Measurements from ENCODE around the gene PEG3. TPM values are rescaled to one million over a fixed set of nuclear protein-coding genes. Genes with fewer than 3 reads are reported as not detected.
"Not testable (repeated sequence)": the region's sequence is repeated elsewhere in the genome, so short reads cannot be mapped to it uniquely, and the experiment has no call there.

Gene PEG3
- total and polyA plus RNA-seq, 4 donors, result 2.2 to 188 (median 7.7) TPM

GRCh38 chr19:56862741-56863140 lies 22.2 kb upstream of the PEG3 start:
- Histone ChIP-seq H3K4me1 (ENCODE audit: control insufficient read depth in 4 of 4, insufficient read depth in 4 of 4, low read length in 3 of 4) (no peaks in the 10 kb centered on the region), H3K27me3 (ENCODE audit: control insufficient read depth in 4 of 4, insufficient read depth in 4 of 4, low read length in 3 of 4) (no peaks in the 10 kb centered on the region), H3K27ac (ENCODE audit: low read depth in 1 of 2, low read length in 2 of 2) (no peak overlapping the region), H3K36me3 (ENCODE audit: control insufficient read depth in 4 of 4, insufficient read depth in 3 of 4, low read depth in 1 of 4, low read length in 3 of 4) (no peaks in the 10 kb centered on the region), H3K4me3 (ENCODE audit: low read depth in 1 of 3, low read length in 3 of 3) (no peak overlapping the region), H3K9me3 (ENCODE audit: control insufficient read depth in 4 of 4, low read length in 3 of 4) (peaks cover 0 to 18% (median 9%) of the 10 kb centered on the region in 4 donors), H3K9ac (ENCODE audit: low read depth in 1 of 2, low read length in 2 of 2) (no peak overlapping the region)
- 98% methylated on average over 4 of the region's 4 CpGs for WGBS
- no peak for DNase-seq (ENCODE audit: low spot score)
- TF ChIP-seq REST (IDR thresholded peaks at IDR 0.05) (no peak), CTCF (IDR thresholded peaks at IDR 0.05; ENCODE audit: low read depth, low read length, missing input control) (no peak), TAF1 (conservative IDR thresholded peaks at IDR 0.05) (no peak), NR2F2 (IDR thresholded peaks at IDR 0.05) (no peak), EGR1 (IDR thresholded peaks at IDR 0.05; ENCODE audit: low read depth in 2 of 2) (no peak), RAD21 (IDR thresholded peaks at IDR 0.05) (no peak), MAX (IDR thresholded peaks at IDR 0.05) (no peak)

- peaks cover 0 to 18% (median 9%) of the 10 kb centered on the region in 4 donors for H3K9me3 ChIP-seq (ENCODE audit: control insufficient read depth in 4 of 4, low read length in 3 of 4)
- H3K4me1 ChIP-seq (ENCODE audit: control insufficient read depth in 4 of 4, insufficient read depth in 4 of 4, low read length in 3 of 4); H3K27me3 ChIP-seq (ENCODE audit: control insufficient read depth in 4 of 4, insufficient read depth in 4 of 4, low read length in 3 of 4); H3K4me3 ChIP-seq (ENCODE audit: low read depth in 1 of 3, low read length in 3 of 3); H3K27ac ChIP-seq (ENCODE audit: low read depth in 1 of 2, low read length in 2 of 2); H3K9ac ChIP-seq (ENCODE audit: low read depth in 1 of 2, low read length in 2 of 2); H3K36me3 ChIP-seq (ENCODE audit: control insufficient read depth in 4 of 4, insufficient read depth in 3 of 4, low read depth in 1 of 4, low read length in 3 of 4); DNase-seq (ENCODE audit: low spot score): not testable (repeated sequence)
- WGBS, result 74% methylated on average over 10 of the region's 10 CpGs
These were observed 19.9 kb upstream of the PEG3 start for GRCh38 chr19:56860409-56860808.

GRCh38 chr19:56858026-56858425 lies 17.5 kb upstream of the PEG3 start:
- H3K9me3 ChIP-seq (ENCODE audit: control insufficient read depth in 4 of 4, low read length in 3 of 4), result peaks cover 0 to 2% (median 2%) of the 10 kb centered on the region in 4 donors
- no peak overlapping the region for H3K9ac ChIP-seq (ENCODE audit: low read depth in 1 of 2, low read length in 2 of 2)
- no peaks in the 10 kb centered on the region for H3K36me3 ChIP-seq (ENCODE audit: control insufficient read depth in 4 of 4, insufficient read depth in 3 of 4, low read depth in 1 of 4, low read length in 3 of 4)
- 92% methylated on average over 4 of the region's 4 CpGs for WGBS
- H3K27ac ChIP-seq (ENCODE audit: low read depth in 1 of 2, low read length in 2 of 2), result no peak overlapping the region
- no peaks in the 10 kb centered on the region for H3K4me1 ChIP-seq (ENCODE audit: control insufficient read depth in 4 of 4, insufficient read depth in 4 of 4, low read length in 3 of 4)
- no peak for DNase-seq (ENCODE audit: low spot score)
- H3K27me3 ChIP-seq (ENCODE audit: control insufficient read depth in 4 of 4, insufficient read depth in 4 of 4, low read length in 3 of 4), result no peaks in the 10 kb centered on the region
- no peak overlapping the region for H3K4me3 ChIP-seq (ENCODE audit: low read depth in 1 of 3, low read length in 3 of 3)
- TF ChIP-seq EGR1 (IDR thresholded peaks at IDR 0.05; ENCODE audit: low read depth in 2 of 2), result no peak
- no peak for TF ChIP-seq CTCF (IDR thresholded peaks at IDR 0.05; ENCODE audit: low read depth, low read length, missing input control)
- no peak for TF ChIP-seq JUND (IDR thresholded peaks at IDR 0.05)
- TF ChIP-seq NR2F2 (IDR thresholded peaks at IDR 0.05), result no peak
- TF ChIP-seq RXRA (IDR thresholded peaks at IDR 0.05), result no peak
- no peak for TF ChIP-seq HNF4G (IDR thresholded peaks at IDR 0.05)
- no peak for TF ChIP-seq MAX (IDR thresholded peaks at IDR 0.05)
- TF ChIP-seq ZBTB33 (IDR thresholded peaks at IDR 0.05), result no peak
- TF ChIP-seq FOXA1 (IDR thresholded peaks at IDR 0.05), result no peak
- TF ChIP-seq FOXA2 (IDR thresholded peaks at IDR 0.05), result no peak
- no peak for TF ChIP-seq RAD21 (IDR thresholded peaks at IDR 0.05)
- TF ChIP-seq SP1 (IDR thresholded peaks at IDR 0.05), result no peak
- no peak for TF ChIP-seq HNF4A (conservative IDR thresholded peaks at IDR 0.05)

All from liver (tissue), 9 donors.